Measurements from ENCODE around the gene KANSL1.
"Not testable (repeated sequence)": the region's sequence is repeated elsewhere in the genome, so short reads cannot be mapped to it uniquely, and the experiment has no call there.

KANSL1 gene

DNA sequence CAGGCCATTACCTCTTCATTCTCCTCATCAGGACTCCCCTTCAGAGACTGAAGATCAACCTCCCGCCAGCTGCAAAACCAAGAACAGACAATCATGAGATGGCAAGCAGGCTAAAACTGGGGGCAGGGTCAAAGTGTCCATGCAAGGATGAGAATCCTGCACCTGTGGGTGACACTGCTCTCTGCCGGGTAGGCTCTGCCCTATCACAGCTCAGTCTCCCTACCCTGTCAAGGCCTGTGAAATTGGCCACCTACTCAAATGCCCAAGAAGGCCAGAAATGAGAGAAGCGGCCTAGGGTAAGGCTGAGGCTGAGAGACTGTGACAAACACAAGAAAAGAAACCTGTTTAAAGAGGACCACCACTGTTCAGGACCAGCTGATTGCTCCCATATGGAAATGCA is 159.8 kb downstream of the KANSL1 start:
- DNase-seq = no peak

DNA sequence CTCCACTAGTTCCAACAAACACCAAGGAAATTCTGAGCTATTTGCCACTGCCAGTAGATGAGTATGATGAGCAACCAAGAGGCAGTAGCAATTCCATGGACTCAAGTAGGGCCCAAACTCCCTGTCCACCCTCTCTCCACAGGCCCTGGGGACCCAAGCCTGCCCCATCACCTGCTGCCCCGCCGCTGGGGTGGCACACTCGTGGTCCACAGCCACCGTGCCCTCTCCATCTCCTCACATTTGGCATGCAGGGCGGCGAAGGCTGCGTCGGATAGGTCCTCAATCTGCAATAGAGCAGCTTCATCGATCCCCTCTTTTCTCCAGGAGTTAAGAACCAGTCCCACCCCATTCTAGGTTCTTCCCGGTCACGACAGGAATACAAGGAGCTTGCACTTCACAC is 160.3 kb downstream of the KANSL1 start:
- no peak for DNase-seq

DNA sequence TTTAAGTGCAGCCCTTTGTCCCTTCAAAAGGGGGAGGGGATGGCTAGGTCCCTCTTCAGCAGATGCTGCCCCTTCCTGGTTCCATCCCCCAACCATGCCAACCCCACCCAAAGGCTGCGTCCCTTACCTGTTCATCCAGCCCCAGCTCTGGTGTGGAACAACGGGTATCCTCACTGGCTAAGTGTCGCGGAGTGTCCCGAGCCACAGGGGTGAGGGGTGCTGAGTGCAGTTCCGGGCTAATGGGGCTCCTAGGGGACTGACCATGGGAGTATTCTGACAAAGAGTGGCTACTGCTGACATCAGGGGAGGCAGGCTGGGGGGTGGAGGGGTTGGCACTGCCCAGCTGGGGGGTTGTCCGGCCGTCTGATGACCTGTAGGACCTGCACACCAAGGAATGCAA is 161.3 kb downstream of the KANSL1 start:
- DNase-seq = no peak

DNA sequence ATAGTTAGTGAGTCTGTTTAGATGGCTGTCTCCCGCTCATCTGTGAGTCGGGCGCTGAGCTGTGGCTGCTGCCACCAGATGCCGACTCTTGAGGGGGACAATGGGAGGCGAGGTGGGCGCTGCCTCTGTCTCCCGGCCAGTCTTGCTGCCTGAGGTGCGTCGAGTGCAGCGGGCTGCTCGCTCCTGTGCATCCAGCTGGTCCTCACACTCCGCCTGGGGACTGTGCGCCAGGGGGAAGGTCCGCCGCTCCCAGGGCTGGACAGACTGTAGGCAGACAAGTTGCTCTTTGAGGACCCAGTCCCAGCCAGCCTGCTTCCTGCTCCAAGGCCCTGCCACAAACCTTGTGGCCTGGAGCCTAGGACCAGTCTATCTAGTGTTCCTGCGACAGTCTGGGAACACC is 161.8 kb downstream of the KANSL1 start:
- DNase-seq = no peak

DNA sequence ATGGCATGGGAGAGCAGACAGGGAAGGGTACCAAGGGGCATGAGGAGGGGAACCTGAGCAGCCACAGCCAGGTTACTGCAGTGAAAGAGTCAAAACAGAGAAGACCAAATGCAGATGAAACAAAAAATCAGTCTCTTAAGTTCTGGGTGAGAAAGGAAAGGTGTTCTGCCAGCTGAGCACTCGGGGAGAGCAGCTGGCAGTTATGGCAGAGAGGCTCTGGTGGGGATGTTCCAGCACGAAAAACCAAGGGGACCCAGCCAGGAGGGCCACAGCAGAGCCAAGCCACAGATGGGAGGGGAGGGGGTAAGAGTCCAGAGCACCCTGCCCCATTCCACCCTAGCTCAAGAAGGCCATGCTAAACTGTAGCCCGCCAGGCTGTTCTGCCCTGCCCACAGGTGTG is 162.5 kb downstream of the KANSL1 start:
- DNase-seq = no peak

DNA sequence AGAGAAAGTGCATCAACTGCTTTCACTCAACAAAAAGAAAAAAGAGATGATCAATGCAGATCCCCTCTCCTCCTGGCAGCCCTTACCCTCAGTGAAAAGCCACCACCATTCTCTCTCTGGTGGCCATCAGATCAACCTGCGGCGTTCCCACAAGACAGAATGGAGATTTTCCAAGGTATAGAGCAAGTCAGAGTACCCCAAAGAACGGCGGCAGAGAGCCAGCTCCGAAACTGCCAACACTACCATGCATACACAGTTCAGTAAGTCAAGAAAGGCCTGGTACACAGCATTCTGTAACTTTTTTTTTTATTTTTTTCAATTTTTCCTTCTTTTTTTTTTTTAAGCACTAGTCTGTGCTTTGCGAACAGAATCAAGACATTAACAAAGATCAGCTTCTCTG is 163.6 kb downstream of the KANSL1 start:
- DNase-seq = no peak

DNA sequence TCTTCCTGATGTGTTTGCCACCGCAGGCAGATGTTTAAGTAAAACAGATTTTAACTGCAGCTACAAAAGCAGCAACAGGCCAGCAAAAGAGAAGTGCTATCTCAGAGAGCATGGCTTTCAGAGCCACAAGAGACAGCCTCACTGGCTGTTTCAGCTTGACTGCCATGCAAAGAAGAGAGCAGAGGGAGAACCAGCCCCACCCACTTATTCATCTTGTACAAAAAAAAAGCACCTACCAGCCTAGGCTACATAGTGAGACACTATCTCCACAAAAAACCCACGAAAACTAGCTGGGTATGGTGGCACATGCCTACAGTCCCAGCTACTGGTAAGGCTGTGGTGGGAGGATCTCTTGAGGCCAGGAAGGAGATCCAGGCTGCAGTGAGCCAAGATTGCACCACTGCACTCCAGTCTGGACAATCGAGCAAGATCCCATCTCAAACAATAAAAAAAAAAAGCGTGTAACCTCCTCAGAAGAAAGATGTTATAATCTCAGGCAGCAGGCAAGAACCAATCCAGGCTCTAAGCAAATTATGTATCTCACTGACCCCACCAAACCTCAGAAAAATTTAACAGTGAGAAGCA is 164.2 kb downstream of the KANSL1 start:
- DNase-seq = peak; percentile 41

DNA sequence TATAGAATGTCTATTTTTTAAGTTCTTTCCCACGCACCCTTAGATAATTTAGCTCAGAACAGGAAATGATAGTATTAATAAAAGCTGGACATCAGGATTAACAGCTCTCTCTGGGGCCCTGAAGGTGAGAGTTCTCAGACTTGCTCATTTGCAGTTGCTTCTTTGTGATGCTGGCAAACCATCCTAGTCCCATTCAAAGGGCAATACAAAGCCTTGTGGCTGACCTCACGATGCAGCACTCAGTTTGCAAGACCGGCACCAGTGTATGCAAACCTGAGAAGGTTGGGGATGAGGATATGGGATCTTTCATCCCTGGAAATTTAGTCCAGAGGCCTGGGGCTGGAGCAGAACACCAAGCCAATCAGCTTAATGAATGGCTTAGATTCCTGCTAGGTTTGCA is 164.9 kb downstream of the KANSL1 start:
- DNase-seq = no peak

DNA sequence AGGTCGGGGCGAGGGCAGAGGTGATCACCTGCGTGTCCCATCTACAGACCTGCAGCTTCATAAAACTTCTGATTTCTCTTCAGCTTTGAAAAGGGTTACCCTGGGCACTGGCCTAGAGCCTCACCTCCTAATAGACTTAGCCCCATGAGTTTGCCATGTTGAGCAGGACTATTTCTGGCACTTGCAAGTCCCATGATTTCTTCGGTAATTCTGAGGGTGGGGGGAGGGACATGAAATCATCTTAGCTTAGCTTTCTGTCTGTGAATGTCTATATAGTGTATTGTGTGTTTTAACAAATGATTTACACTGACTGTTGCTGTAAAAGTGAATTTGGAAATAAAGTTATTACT is 165.3 kb downstream of the KANSL1 start:
- no peak for DNase-seq

DNA sequence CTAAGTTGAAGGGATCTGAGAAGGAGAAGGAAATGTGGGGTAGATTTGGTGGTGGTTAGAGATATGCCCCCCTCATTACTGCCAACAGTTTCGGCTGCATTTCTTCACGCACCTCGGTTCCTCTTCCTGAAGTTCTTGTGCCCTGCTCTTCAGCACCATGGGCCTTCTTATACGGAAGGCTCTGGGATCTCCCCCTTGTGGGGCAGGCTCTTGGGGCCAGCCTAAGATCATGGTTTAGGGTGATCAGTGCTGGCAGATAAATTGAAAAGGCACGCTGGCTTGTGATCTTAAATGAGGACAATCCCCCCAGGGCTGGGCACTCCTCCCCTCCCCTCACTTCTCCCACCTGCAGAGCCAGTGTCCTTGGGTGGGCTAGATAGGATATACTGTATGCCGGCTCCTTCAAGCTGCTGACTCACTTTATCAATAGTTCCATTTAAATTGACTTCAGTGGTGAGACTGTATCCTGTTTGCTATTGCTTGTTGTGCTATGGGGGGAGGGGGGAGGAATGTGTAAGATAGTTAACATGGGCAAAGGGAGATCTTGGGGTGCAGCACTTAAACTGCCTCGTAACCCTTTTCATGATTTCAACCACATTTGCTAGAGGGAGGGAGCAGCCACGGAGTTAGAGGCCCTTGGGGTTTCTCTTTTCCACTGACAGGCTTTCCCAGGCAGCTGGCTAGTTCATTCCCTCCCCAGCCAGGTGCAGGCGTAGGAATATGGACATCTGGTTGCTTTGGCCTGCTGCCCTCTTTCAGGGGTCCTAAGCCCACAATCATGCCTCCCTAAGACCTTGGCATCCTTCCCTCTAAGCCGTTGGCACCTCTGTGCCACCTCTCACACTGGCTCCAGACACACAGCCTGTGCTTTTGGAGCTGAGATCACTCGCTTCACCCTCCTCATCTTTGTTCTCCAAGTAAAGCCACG is 165.9 kb downstream of the KANSL1 start:
- DNase-seq = no peak

DNA sequence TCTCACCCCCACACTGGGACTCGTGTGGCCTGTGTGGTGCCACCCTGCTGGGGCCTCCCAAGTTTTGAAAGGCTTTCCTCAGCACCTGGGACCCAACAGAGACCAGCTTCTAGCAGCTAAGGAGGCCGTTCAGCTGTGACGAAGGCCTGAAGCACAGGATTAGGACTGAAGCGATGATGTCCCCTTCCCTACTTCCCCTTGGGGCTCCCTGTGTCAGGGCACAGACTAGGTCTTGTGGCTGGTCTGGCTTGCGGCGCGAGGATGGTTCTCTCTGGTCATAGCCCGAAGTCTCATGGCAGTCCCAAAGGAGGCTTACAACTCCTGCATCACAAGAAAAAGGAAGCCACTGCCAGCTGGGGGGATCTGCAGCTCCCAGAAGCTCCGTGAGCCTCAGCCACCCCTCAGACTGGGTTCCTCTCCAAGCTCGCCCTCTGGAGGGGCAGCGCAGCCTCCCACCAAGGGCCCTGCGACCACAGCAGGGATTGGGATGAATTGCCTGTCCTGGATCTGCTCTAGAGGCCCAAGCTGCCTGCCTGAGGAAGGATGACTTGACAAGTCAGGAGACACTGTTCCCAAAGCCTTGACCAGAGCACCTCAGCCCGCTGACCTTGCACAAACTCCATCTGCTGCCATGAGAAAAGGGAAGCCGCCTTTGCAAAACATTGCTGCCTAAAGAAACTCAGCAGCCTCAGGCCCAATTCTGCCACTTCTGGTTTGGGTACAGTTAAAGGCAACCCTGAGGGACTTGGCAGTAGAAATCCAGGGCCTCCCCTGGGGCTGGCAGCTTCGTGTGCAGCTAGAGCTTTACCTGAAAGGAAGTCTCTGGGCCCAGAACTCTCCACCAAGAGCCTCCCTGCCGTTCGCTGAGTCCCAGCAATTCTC is 166.8 kb downstream of the KANSL1 start:
- no peak for DNase-seq

DNA sequence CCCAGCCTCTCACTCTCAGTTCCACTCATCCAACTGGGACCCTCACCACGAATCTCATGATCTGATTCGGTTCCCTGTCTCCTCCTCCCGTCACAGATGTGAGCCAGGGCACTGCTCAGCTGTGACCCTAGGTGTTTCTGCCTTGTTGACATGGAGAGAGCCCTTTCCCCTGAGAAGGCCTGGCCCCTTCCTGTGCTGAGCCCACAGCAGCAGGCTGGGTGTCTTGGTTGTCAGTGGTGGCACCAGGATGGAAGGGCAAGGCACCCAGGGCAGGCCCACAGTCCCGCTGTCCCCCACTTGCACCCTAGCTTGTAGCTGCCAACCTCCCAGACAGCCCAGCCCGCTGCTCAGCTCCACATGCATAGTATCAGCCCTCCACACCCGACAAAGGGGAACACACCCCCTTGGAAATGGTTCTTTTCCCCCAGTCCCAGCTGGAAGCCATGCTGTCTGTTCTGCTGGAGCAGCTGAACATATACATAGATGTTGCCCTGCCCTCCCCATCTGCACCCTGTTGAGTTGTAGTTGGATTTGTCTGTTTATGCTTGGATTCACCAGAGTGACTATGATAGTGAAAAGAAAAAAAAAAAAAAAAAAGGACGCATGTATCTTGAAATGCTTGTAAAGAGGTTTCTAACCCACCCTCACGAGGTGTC is 167.6 kb downstream of the KANSL1 start:
- no peak for DNase-seq

DNA sequence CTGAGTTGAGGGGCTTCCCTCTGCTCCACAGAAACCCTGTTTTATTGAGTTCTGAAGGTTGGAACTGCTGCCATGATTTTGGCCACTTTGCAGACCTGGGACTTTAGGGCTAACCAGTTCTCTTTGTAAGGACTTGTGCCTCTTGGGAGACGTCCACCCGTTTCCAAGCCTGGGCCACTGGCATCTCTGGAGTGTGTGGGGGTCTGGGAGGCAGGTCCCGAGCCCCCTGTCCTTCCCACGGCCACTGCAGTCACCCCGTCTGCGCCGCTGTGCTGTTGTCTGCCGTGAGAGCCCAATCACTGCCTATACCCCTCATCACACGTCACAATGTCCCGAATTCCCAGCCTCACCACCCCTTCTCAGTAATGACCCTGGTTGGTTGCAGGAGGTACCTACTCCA is 168.2 kb downstream of the KANSL1 start:
- no peak for DNase-seq

DNA sequence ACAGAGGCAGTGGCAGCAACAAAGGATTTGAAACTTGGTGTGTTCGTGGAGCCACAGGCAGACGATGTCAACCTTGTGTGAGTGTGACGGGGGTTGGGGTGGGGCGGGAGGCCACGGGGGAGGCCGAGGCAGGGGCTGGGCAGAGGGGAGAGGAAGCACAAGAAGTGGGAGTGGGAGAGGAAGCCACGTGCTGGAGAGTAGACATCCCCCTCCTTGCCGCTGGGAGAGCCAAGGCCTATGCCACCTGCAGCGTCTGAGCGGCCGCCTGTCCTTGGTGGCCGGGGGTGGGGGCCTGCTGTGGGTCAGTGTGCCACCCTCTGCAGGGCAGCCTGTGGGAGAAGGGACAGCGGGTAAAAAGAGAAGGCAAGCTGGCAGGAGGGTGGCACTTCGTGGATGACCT is 168.6 kb downstream of the KANSL1 start:
- DNase-seq = no peak

DNA sequence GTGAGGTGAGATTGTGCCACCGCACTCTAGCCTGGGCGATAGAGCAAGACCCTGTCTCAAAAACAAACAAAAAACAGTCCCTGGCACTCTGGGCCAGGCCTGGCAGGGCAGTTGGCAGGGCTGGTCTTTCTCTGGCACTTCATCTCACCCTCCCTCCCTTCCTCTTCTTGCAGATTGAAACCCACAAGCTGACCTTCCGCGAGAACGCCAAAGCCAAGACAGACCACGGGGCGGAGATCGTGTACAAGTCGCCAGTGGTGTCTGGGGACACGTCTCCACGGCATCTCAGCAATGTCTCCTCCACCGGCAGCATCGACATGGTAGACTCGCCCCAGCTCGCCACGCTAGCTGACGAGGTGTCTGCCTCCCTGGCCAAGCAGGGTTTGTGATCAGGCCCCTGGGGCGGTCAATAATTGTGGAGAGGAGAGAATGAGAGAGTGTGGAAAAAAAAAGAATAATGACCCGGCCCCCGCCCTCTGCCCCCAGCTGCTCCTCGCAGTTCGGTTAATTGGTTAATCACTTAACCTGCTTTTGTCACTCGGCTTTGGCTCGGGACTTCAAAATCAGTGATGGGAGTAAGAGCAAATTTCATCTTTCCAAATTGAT is 169.3 kb downstream of the KANSL1 start:
- DNase-seq = no peak

DNA sequence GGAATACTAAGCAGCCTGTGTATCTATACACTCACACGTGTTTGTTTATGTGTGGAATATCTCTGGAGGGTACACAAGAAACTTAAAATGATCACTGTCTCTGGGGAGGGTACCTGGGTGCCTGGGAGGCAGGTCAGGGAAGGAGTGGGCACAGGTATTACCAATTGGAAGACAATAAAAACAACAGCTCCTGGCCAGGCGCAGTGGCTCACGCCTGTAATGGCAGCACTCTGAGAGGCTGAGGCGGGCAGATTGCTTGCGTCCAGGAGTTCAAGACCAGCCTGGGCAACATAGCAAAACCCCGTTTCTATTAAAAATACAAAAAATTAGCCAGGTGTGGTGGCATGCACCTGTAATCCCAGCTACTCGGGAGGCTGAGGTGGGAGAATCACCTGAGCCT is 169.9 kb downstream of the KANSL1 start:
- not testable (repeated sequence) for DNase-seq

DNA sequence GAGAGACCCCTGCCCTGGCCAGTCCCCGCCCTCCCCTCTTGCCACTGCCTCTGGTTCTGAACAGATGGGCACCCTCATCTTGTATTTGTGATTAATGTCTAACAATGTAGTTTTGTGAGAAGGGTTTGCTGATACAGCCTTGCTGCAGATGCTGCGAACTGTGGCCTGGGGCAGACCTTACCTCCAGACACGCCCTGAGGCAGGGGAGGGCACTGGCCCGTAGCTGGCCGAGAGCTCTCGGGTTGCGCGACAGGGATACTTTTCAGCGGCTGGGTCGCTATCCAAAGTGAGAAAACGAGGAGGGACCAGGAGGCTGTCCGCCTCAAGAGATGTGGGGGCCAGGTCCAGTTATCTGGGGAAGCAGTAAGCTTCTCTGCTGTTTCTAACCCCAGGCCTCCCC is 172.2 kb downstream of the KANSL1 start:
- no peak for DNase-seq

DNA sequence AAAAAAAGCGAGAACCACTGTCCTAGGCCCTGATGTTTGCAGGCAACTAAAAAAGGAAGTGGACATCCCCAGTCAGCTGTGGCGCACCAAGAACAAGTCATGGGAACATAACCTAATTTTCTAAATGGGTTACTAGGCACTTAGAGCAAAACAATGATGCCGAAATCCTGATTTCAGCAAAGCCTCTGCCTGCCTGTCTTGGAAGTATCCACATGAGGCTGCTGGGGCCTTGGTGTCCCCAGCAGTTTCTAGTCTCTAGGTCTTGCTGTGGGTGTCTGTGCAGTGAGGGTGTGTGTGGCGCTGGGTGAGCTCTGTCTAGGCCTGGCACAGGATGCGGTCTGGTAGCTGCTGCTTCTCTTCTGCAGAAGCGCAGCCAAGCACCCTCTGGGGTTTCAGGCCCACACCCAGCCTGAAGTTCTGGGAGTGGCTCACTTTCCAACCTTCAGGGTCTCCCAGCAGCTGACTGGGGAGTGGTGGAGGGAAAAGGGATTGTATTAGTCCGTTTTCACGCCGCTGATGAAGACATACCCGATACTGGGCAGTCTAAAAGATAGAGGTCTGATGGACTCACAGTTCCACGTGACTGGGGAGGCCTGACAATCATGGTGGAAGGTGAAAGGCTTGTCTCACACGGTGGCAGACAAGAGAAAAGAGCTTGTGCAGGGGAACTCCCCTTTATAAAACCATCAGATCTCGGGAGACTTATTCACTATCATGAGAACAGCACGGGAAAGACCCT is 173.0 kb downstream of the KANSL1 start:
- DNase-seq = no peak

DNA sequence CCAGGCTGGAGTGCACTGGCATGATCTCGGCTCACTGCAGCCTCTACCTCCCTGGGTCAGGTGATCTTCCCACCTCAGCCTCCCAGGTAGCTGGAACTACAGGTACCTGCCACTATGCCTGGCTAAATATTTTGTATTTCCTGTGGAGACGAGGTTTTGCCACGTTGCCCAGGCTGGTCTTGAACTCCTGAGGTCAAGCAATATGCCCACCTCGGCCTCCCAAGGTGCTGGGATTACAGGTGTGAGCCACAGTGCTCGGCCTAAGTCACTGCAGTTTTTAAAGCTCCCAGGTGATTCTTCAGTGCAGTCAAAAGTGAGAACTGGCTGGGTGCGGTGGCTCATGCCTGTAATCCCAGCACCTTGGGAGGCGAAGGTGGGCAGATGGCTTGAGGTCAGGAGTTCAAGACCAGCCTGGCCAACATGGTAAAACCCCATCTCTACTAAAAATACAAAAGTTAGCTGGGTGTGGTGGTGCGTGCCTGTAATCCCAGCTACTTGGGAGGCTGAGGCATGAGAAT is 173.8 kb downstream of the KANSL1 start:
- DNase-seq = not testable (repeated sequence)

DNA sequence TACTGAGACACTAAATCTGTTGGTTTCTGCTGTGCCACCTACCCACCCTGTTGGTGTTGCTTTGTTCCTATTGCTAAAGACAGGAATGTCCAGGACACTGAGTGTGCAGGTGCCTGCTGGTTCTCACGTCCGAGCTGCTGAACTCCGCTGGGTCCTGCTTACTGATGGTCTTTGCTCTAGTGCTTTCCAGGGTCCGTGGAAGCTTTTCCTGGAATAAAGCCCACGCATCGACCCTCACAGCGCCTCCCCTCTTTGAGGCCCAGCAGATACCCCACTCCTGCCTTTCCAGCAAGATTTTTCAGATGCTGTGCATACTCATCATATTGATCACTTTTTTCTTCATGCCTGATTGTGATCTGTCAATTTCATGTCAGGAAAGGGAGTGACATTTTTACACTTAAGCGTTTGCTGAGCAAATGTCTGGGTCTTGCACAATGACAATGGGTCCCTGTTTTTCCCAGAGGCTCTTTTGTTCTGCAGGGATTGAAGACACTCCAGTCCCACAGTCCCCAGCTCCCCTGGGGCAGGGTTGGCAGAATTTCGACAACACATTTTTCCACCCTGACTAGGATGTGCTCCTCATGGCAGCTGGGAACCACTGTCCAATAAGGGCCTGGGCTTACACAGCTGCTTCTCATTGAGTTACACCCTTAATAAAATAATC is 179.6 kb downstream of the KANSL1 start:
- no peak for DNase-seq

DNA sequence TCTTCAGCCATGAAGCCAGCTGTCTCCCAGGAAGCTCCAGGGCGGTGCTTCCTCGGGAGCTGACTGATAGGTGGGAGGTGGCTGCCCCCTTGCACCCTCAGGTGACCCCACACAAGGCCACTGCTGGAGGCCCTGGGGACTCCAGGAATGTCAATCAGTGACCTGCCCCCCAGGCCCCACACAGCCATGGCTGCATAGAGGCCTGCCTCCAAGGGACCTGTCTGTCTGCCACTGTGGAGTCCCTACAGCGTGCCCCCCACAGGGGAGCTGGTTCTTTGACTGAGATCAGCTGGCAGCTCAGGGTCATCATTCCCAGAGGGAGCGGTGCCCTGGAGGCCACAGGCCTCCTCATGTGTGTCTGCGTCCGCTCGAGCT is 180.1 kb downstream of the KANSL1 start:
- DNase-seq = no peak
